ENCODE measurements around the gene PEX7.

PEX7 gene

DNA sequence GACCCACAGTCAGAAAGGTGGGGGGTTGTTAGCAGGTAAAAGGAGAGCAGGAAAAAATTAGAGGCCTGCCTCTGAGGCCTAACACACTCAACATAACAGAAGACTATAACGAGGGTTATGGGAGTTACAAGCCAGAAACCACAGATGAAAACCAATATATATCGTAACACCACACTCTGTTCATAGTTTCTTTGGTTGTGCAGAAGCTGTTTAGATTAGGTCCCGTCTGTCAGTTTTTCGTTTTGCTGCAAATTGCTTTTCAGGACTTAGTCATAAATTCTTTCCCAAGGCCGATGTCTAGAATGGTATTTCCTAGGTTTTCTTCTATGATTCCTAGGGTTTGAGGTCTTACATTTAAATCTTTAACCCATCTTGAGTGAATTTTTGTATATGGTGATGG is 26.4 kb upstream of the PEX7 start:
- Histone ChIP-seq H4K20me1 (ENCODE audit: insufficient read depth, low read length, poor library complexity, severe bottlenecking) (no peaks in the 10 kb centered on the region), H2AFZ (ENCODE audit: low read length) (no peak overlapping the region), H3K4me2 (ENCODE audit: low read depth, low read length, poor library complexity, severe bottlenecking) (no peak overlapping the region), H3F3A (ENCODE audit: low read depth) (no peaks in the 10 kb centered on the region), H3K4me1 (ENCODE audit: insufficient read depth, low read length, poor library complexity, severe bottlenecking) (no peaks in the 10 kb centered on the region), H3K9me2 (replicated peaks; ENCODE audit: low read depth, low read length) (no peaks in the 10 kb centered on the region), H3K4me3 (ENCODE audit: low read length, poor library complexity, severe bottlenecking) (no peak overlapping the region), H3K9ac (ENCODE audit: low read depth, low read length, poor library complexity, severe bottlenecking) (no peak overlapping the region), H3K36me3 (ENCODE audit: insufficient read depth, low read length) (no peaks in the 10 kb centered on the region), H3K27me3 (ENCODE audit: insufficient read depth, low read length, poor library complexity, severe bottlenecking) (no peaks in the 10 kb centered on the region), H3K9me3 (ENCODE audit: insufficient read depth, low read depth, low read length) (no peaks in the 10 kb centered on the region), H3K79me2 (ENCODE audit: insufficient read depth, low read length) (no peaks in the 10 kb centered on the region)
- TF ChIP-seq EZH2phosphoT487 (IDR thresholded peaks at IDR 0.05; ENCODE audit: borderline replicate concordance): no peak
- TF ChIP-seq, protein P1, sequence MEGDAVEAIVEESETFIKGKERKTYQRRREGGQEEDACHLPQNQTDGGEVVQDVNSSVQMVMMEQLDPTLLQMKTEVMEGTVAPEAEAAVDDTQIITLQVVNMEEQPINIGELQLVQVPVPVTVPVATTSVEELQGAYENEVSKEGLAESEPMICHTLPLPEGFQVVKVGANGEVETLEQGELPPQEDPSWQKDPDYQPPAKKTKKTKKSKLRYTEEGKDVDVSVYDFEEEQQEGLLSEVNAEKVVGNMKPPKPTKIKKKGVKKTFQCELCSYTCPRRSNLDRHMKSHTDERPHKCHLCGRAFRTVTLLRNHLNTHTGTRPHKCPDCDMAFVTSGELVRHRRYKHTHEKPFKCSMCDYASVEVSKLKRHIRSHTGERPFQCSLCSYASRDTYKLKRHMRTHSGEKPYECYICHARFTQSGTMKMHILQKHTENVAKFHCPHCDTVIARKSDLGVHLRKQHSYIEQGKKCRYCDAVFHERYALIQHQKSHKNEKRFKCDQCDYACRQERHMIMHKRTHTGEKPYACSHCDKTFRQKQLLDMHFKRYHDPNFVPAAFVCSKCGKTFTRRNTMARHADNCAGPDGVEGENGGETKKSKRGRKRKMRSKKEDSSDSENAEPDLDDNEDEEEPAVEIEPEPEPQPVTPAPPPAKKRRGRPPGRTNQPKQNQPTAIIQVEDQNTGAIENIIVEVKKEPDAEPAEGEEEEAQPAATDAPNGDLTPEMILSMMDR (conservative IDR thresholded peaks at IDR 0.05; ENCODE audit: low read length): no peak

DNA sequence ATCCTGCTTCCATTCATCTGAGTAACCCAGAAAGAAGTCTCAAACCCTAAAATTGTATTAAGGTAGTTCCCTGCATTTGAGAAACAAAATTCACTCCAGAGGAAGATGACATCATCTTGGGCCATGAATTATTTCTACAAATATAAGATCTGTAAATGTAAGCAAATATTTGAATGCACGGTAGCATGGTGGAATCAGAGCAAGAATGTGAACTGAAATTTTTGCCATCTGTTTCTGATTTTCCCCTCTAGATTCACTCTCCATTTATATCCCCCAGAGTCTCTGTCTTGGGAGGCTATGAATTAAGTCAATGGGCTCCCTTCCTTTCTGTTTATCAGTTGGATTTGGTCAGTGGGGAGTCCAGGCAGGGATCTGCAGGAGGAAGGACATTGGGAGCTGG is 24.3 kb upstream of the PEX7 start:
- no peaks in the 10 kb centered on the region for H3K79me2 ChIP-seq (ENCODE audit: insufficient read depth, low read length)
- no peak for TF ChIP-seq EZH2phosphoT487 (IDR thresholded peaks at IDR 0.05; ENCODE audit: borderline replicate concordance)
- TF ChIP-seq, protein P1 (conservative IDR thresholded peaks at IDR 0.05; ENCODE audit: low read length): no peak
- no peak overlapping the region for H3K4me3 ChIP-seq (ENCODE audit: low read length, poor library complexity, severe bottlenecking)
- no peak overlapping the region for H3K9ac ChIP-seq (ENCODE audit: low read depth, low read length, poor library complexity, severe bottlenecking)
- H3K4me1 ChIP-seq (ENCODE audit: insufficient read depth, low read length, poor library complexity, severe bottlenecking): no peaks in the 10 kb centered on the region
- H2AFZ ChIP-seq (ENCODE audit: low read length): no peak overlapping the region
- H3K27me3 ChIP-seq (ENCODE audit: insufficient read depth, low read length, poor library complexity, severe bottlenecking): no peaks in the 10 kb centered on the region
- H4K20me1 ChIP-seq (ENCODE audit: insufficient read depth, low read length, poor library complexity, severe bottlenecking): no peaks in the 10 kb centered on the region
- H3K4me2 ChIP-seq (ENCODE audit: low read depth, low read length, poor library complexity, severe bottlenecking): no peak overlapping the region
- no peaks in the 10 kb centered on the region for H3K9me3 ChIP-seq (ENCODE audit: insufficient read depth, low read depth, low read length)
- H3K36me3 ChIP-seq (ENCODE audit: insufficient read depth, low read length): no peaks in the 10 kb centered on the region
- no peaks in the 10 kb centered on the region for H3K9me2 ChIP-seq (replicated peaks; ENCODE audit: low read depth, low read length)
- no peaks in the 10 kb centered on the region for H3F3A ChIP-seq (ENCODE audit: low read depth)

DNA sequence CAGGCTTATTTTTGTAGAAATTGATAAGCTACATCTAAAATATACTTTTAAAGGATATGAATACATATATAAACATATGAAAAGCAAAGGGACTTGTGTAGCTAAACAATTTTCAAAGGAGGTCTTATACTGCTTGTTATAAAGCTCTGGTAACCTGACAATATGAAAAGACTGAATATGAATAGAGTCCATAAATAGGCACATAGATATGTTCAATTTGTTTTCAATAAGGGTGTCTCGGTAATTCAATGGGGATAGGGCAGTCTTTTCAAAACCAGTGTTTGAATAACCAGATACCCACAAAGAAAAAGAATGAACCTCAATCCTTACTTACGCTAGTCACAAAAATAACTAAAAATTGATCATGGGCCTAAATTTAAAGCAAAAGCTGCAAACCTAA is 20.8 kb upstream of the PEX7 start:
- H3K27me3 ChIP-seq (ENCODE audit: insufficient read depth, low read length, poor library complexity, severe bottlenecking): no peaks in the 10 kb centered on the region
- no peaks in the 10 kb centered on the region for H3K79me2 ChIP-seq (ENCODE audit: insufficient read depth, low read length)
- H4K20me1 ChIP-seq (ENCODE audit: insufficient read depth, low read length, poor library complexity, severe bottlenecking): no peaks in the 10 kb centered on the region
- no peaks in the 10 kb centered on the region for H3K9me3 ChIP-seq (ENCODE audit: insufficient read depth, low read depth, low read length)
- no peaks in the 10 kb centered on the region for H3K4me1 ChIP-seq (ENCODE audit: insufficient read depth, low read length, poor library complexity, severe bottlenecking)
- TF ChIP-seq, protein P1 (conservative IDR thresholded peaks at IDR 0.05; ENCODE audit: low read length): no peak
- TF ChIP-seq EZH2phosphoT487 (IDR thresholded peaks at IDR 0.05; ENCODE audit: borderline replicate concordance): no peak
- no peaks in the 10 kb centered on the region for H3K36me3 ChIP-seq (ENCODE audit: insufficient read depth, low read length)
- H3K4me2 ChIP-seq (ENCODE audit: low read depth, low read length, poor library complexity, severe bottlenecking): no peak overlapping the region
- H2AFZ ChIP-seq (ENCODE audit: low read length): no peak overlapping the region
- H3F3A ChIP-seq (ENCODE audit: low read depth): no peaks in the 10 kb centered on the region
- no peaks in the 10 kb centered on the region for H3K9me2 ChIP-seq (replicated peaks; ENCODE audit: low read depth, low read length)
- H3K9ac ChIP-seq (ENCODE audit: low read depth, low read length, poor library complexity, severe bottlenecking): no peak overlapping the region
- H3K4me3 ChIP-seq (ENCODE audit: low read length, poor library complexity, severe bottlenecking): no peak overlapping the region

All from Loucy (cell line).